Transverse colon (tissue), 4 donors: ENCODE data around the gene MYH11.
A peak's percentile ranks its signal among the peaks of the same experiment; 100 is the strongest.

ENCODE experiments used
- POLR2A ChIP-seq: fragments of 450-650 bp; IDR thresholded peaks from one replicate; pipeline ENCODE4 v1.6.1; 2016; ENCODE audit warnings: antibody characterized with exemption, mild to moderate bottlenecking, moderate library complexity
- POLR2AphosphoS5 ChIP-seq, 3 donors: sonication (generic); formaldehyde crosslinking; IDR thresholded peaks; one replicate each; pipeline ENCODE4 v1.6.1; 2016; ENCODE audit warnings: antibody characterized with exemption in 3 of 3
- TF ChIP-seq, protein P1 (sequence below), 5 experiments: fragments of 200-600 bp in 3 of 5; fragments of 450-650 bp in 2 of 5; sonication (generic) in 3 of 5; IDR thresholded peaks; 1 replicate in 2 of 5; 2 replicates in 3 of 5; pipeline ENCODE4 v1.5.1; 2016 to 2017; ENCODE audit warnings: antibody characterized with exemption in 5 of 5, inconsistent platforms in 3 of 5, mild to moderate bottlenecking in 2 of 5, moderate library complexity in 1 of 5

GRCh38 chr16:15847611-15848175, 9.1 kb downstream of the MYH11 start:
- TF ChIP-seq POLR2A, result no peak
- TF ChIP-seq, protein P1, sequence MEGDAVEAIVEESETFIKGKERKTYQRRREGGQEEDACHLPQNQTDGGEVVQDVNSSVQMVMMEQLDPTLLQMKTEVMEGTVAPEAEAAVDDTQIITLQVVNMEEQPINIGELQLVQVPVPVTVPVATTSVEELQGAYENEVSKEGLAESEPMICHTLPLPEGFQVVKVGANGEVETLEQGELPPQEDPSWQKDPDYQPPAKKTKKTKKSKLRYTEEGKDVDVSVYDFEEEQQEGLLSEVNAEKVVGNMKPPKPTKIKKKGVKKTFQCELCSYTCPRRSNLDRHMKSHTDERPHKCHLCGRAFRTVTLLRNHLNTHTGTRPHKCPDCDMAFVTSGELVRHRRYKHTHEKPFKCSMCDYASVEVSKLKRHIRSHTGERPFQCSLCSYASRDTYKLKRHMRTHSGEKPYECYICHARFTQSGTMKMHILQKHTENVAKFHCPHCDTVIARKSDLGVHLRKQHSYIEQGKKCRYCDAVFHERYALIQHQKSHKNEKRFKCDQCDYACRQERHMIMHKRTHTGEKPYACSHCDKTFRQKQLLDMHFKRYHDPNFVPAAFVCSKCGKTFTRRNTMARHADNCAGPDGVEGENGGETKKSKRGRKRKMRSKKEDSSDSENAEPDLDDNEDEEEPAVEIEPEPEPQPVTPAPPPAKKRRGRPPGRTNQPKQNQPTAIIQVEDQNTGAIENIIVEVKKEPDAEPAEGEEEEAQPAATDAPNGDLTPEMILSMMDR (IDR thresholded peaks at IDR 0.05), result no peak
- TF ChIP-seq POLR2AphosphoS5 (IDR thresholded peaks at IDR 0.05), result peak in 2 of 3 donors; percentile 36 to 46
